Activated naive CD8-positive, alpha-beta T cell treated with anti-CD3 and anti-CD28 coated beads for 36 hours (primary cell): ENCODE results near the gene CCT7. TPM values are rescaled to one million over a fixed set of nuclear protein-coding genes. Genes with fewer than 3 reads are reported as not detected.
"Not testable (repeated sequence)": the region's sequence is repeated elsewhere in the genome, so short reads cannot be mapped to it uniquely, and the experiment has no call there.

Experiments used
- DNase-seq: peaks from one replicate; pipeline ENCODE4 v3.0.0; 2021
- H3K27ac Mint-ChIP-seq: one replicate; pipeline ENCODE4 v1.8.0; 2022; ENCODE audit warnings: mild to moderate bottlenecking, moderate library complexity, mixed read lengths
- H3K27me3 Mint-ChIP-seq: one replicate; pipeline ENCODE4 v1.8.0; 2022; ENCODE audit warnings: mild to moderate bottlenecking, mixed read lengths
- H3K36me3 Mint-ChIP-seq: one replicate; pipeline ENCODE4 v1.8.0; 2021; ENCODE audit warnings: mild to moderate bottlenecking, mixed read lengths
- H3K4me1 Mint-ChIP-seq: one replicate; pipeline ENCODE4 v1.8.0; 2021; ENCODE audit warnings: mixed read lengths
- H3K4me3 Mint-ChIP-seq: one replicate; pipeline ENCODE4 v1.8.0; 2022; ENCODE audit warnings: mild to moderate bottlenecking, moderate library complexity, mixed read lengths
- H3K9me3 Mint-ChIP-seq: one replicate; pipeline ENCODE4 v1.8.0; 2022; ENCODE audit warnings: mixed read lengths
- total RNA-seq, 2 experiments: library from RNA; stranded (reverse); gene quantifications; one replicate each; pipeline ENCODE4 v1.2.3, GENCODE V29; 2021

The CCT7 gene
- total RNA-seq, 2 experiments from 2014 or later: 719 to 732 TPM

- Mint-ChIP-seq H3K36me3 (peaks cover 10% of the 10 kb centered on the region), H3K4me3 (no peak overlapping the region), H3K27ac (no peak overlapping the region), H3K4me1 (peaks cover 3% of the 10 kb centered on the region), H3K27me3 (no peaks in the 10 kb centered on the region), H3K9me3 (no peaks in the 10 kb centered on the region)
- no peak for DNase-seq
These were observed 22.0 kb downstream of the CCT7 start for GRCh38 chr2:73255907-73256617.

DNA sequence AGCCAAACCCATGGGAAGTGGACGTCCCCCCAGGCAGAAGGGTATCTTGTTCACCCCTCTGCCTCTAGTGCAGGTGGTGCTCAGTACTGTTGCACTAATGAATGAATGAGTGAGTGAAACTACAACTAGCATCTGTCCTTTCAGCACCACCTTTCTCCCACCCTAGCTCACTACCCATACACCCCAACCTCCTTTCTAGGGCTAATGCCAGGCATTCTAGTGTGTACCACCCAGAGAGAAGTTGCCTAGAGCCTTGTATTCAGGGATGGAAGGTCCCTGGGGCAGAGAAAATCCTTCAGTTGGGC, 22.5 kb downstream of the CCT7 start:
- Mint-ChIP-seq H3K36me3 (peaks cover 9% of the 10 kb centered on the region), H3K27ac (no peak overlapping the region), H3K9me3 (no peaks in the 10 kb centered on the region), H3K4me3 (no peak overlapping the region), H3K27me3 (no peaks in the 10 kb centered on the region), H3K4me1 (peaks cover 3% of the 10 kb centered on the region)
- DNase-seq: no peak

- no peak for DNase-seq
- Mint-ChIP-seq H3K36me3 (peaks cover 9% of the 10 kb centered on the region), H3K27ac (no peak overlapping the region), H3K4me3 (no peak overlapping the region), H3K4me1 (peaks cover 2% of the 10 kb centered on the region), H3K27me3 (no peaks in the 10 kb centered on the region), H3K9me3 (no peaks in the 10 kb centered on the region)
These were observed 22.9 kb downstream of the CCT7 start for GRCh38 chr2:73257021-73257420.

- Mint-ChIP-seq H3K4me3 (no peak overlapping the region), H3K4me1 (no peaks in the 10 kb centered on the region), H3K27me3 (no peaks in the 10 kb centered on the region), H3K9me3 (no peaks in the 10 kb centered on the region), H3K27ac (no peak overlapping the region), H3K36me3 (peaks cover 9% of the 10 kb centered on the region)
- no peak for DNase-seq
These were observed 23.5 kb downstream of the CCT7 start for GRCh38 chr2:73257425-73258125.

- no peak overlapping the region for H3K27ac Mint-ChIP-seq
- no peaks in the 10 kb centered on the region for H3K27me3 Mint-ChIP-seq
- H3K4me1 Mint-ChIP-seq: no peaks in the 10 kb centered on the region
- no peak for DNase-seq
- H3K36me3 Mint-ChIP-seq: peaks cover 7% of the 10 kb centered on the region
- no peak overlapping the region for H3K4me3 Mint-ChIP-seq
- no peaks in the 10 kb centered on the region for H3K9me3 Mint-ChIP-seq
These were observed 24.2 kb downstream of the CCT7 start for GRCh38 chr2:73258186-73258912.

DNA sequence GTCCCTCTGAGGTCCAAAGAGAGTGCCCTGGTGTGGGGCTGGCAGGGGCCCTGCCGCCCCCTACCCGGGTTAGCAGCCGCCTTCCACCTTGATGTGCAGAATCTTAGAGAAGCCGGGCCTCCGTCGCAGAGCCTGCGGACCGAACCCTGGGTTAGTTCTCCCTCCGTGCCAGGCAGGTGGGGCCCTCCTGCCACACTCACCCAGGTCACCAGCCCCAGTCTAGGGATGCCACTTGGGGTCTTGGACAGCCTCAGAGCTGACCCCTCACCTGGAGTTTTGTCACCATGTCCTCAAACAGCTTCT, 24.8 kb downstream of the CCT7 start:
- Mint-ChIP-seq H3K27ac (no peak overlapping the region), H3K27me3 (no peaks in the 10 kb centered on the region), H3K4me1 (no peaks in the 10 kb centered on the region), H3K36me3 (peaks cover 7% of the 10 kb centered on the region), H3K4me3 (no peak overlapping the region), H3K9me3 (no peaks in the 10 kb centered on the region)
- no peak for DNase-seq

DNA sequence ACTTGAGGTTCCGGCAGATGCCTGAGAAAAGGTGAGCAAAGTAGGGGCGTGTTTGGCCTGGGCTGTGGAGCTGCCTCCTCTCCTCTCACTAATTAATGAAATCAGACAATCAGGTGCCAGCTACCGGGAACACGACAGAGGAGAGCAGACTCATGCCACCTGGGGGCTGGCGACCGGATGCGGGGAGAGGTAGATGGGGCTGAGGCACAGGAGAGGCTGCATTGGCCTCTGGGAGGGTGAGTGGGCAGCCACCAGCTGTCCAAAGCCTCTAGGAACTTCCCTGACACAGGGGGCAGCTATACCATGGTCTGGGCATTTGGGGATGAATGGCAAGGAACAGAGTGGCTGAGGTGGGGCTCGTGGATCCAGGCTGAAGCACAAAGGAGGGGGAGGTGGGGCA, 25.2 kb downstream of the CCT7 start:
- H3K27me3 Mint-ChIP-seq: no peaks in the 10 kb centered on the region
- DNase-seq: no peak
- H3K4me3 Mint-ChIP-seq: no peak overlapping the region
- H3K9me3 Mint-ChIP-seq: no peaks in the 10 kb centered on the region
- peaks cover 10% of the 10 kb centered on the region for H3K36me3 Mint-ChIP-seq
- H3K4me1 Mint-ChIP-seq: no peaks in the 10 kb centered on the region
- no peak overlapping the region for H3K27ac Mint-ChIP-seq

- no peaks in the 10 kb centered on the region for H3K4me1 Mint-ChIP-seq
- no peak overlapping the region for H3K4me3 Mint-ChIP-seq
- H3K36me3 Mint-ChIP-seq: peaks cover 9% of the 10 kb centered on the region
- H3K27ac Mint-ChIP-seq: no peak overlapping the region
- H3K9me3 Mint-ChIP-seq: no peaks in the 10 kb centered on the region
- no peak for DNase-seq
- no peaks in the 10 kb centered on the region for H3K27me3 Mint-ChIP-seq
These were observed 25.7 kb downstream of the CCT7 start for GRCh38 chr2:73259704-73260337.

- H3K36me3 Mint-ChIP-seq: peaks cover 9% of the 10 kb centered on the region
- H3K27ac Mint-ChIP-seq: no peak overlapping the region
- no peaks in the 10 kb centered on the region for H3K9me3 Mint-ChIP-seq
- no peak overlapping the region for H3K4me3 Mint-ChIP-seq
- DNase-seq: no peak
- no peaks in the 10 kb centered on the region for H3K27me3 Mint-ChIP-seq
- H3K4me1 Mint-ChIP-seq: no peaks in the 10 kb centered on the region
These were observed 26.4 kb downstream of the CCT7 start for GRCh38 chr2:73260338-73260984.

GRCh38 chr2:73262108-73262651, 28.1 kb downstream of the CCT7 start:
- Mint-ChIP-seq H3K27me3 (no peaks in the 10 kb centered on the region), H3K4me3 (no peak overlapping the region), H3K36me3 (peaks cover 13% of the 10 kb centered on the region), H3K9me3 (no peaks in the 10 kb centered on the region), H3K4me1 (peaks cover 3% of the 10 kb centered on the region), H3K27ac (no peak overlapping the region)
- no peak for DNase-seq

GRCh38 chr2:73262691-73263429, 28.8 kb downstream of the CCT7 start:
- not testable (repeated sequence) for H3K27me3 Mint-ChIP-seq, H3K9me3 Mint-ChIP-seq, H3K27ac Mint-ChIP-seq, DNase-seq, H3K4me3 Mint-ChIP-seq, H3K4me1 Mint-ChIP-seq
- peaks cover 14% of the 10 kb centered on the region for H3K36me3 Mint-ChIP-seq

DNA sequence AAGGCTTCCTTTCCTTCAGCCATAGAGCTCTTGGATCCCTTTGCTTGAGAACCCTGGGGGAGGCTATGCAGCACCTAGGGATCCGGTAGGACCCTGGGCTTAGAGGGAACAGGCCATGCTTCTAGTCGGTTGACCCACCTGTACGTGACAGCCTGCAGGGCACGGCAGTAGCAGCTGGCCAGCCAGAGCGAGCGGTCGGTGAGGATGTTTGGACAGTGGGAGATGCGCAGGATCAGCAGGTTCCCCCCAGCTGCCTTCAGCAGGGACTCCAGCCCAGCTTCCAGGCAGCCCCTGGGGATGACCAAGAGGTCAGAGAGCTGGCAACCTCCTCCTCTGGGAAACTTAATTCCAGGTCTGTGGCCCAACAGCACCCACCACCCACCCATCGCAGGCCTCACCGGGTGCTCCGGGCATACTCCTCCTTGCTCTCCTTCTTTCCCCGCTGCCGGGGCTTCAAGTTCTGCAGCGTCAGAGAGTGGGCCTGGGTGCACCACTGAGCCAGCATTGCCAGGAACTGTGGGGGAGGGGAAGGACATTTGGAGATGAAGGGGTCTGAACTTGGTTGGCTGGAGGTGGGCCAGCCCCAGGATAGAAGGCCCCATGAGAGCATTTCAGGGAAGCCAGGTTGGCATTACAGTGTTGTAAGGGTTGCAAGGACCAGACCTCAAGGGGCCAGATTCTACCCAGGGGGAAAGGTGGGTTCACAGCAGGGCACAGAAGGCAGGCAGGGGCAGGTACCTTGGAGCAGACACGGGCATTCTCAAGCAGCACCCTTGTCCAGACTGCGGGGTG, 29.6 kb downstream of the CCT7 start:
- Mint-ChIP-seq H3K9me3 (no peaks in the 10 kb centered on the region), H3K27me3 (no peaks in the 10 kb centered on the region), H3K36me3 (peaks cover 23% of the 10 kb centered on the region), H3K27ac (no peak overlapping the region), H3K4me1 (peaks cover 11% of the 10 kb centered on the region), H3K4me3 (no peak overlapping the region)
- no peak for DNase-seq

- Mint-ChIP-seq H3K9me3 (no peaks in the 10 kb centered on the region), H3K27me3 (no peaks in the 10 kb centered on the region), H3K4me3 (no peak overlapping the region), H3K27ac (no peak overlapping the region), H3K36me3 (peaks cover 24% of the 10 kb centered on the region), H3K4me1 (peaks cover 11% of the 10 kb centered on the region)
- DNase-seq: no peak
These were observed 30.2 kb downstream of the CCT7 start for GRCh38 chr2:73264332-73264606.

GRCh38 chr2:73264783-73265182, 30.7 kb downstream of the CCT7 start:
- peaks cover 23% of the 10 kb centered on the region for H3K36me3 Mint-ChIP-seq
- no peaks in the 10 kb centered on the region for H3K9me3 Mint-ChIP-seq
- no peaks in the 10 kb centered on the region for H3K27me3 Mint-ChIP-seq
- peaks cover 13% of the 10 kb centered on the region for H3K4me1 Mint-ChIP-seq
- DNase-seq: no peak
- no peak overlapping the region for H3K4me3 Mint-ChIP-seq
- no peak overlapping the region for H3K27ac Mint-ChIP-seq
